ENCODE data around the gene ECHS1. TPM values are rescaled to one million over a fixed set of nuclear protein-coding genes. Genes with fewer than 3 reads are reported as not detected.

The ECHS1 gene
- total and polyA plus RNA-seq, 10 of the 15 experiments (the other 5 are each of a cell fraction or from before 2014, with no cell fraction given), result 32.7 to 164 (median 62.4) TPM

- H3K27ac ChIP-seq (ENCODE audit: control insufficient read depth, insufficient read depth), result no peak overlapping the region
- CTCF ChIA-PET, result no interaction called here
- WGBS (ENCODE audit: insufficient coverage, insufficient replicate concordance, low lambda C conversion rate, missing lambda C conversion rate), result 98% methylated on average over 9 of the region's 13 CpGs
- H4K20me1 ChIP-seq (ENCODE audit: control insufficient read depth, insufficient read depth), result no peaks in the 10 kb centered on the region
- H3K27me3 ChIP-seq (replicated peaks in 1 of 2; ENCODE audit: control insufficient read depth in 2 of 2, insufficient read depth in 2 of 2, low read length in 1 of 2), result no peaks in the 10 kb centered on the region
- no peak for ATAC-seq
- H2AFZ ChIP-seq (ENCODE audit: control insufficient read depth, low read depth, low read length), result no peak overlapping the region
- H3K9ac ChIP-seq (ENCODE audit: control insufficient read depth, insufficient read depth, low read length), result no peak overlapping the region
- RAD21 ChIA-PET (ENCODE audit: unreplicated experiment), result no interaction called here
- SMC1A ChIA-PET (ENCODE audit: uncharacterized antibody, unreplicated experiment), result no interaction called here
- FAIRE-seq, result no peak
- H3K79me2 ChIP-seq (ENCODE audit: control insufficient read depth, insufficient read depth, low read length), result no peaks in the 10 kb centered on the region; the same call in 1 of the 2 replicates
- BruUV-seq (replicated peaks), result no TSS peak
- DNase-seq (ENCODE audit: low read depth, low spot score), result no peak
- H3K9me3 ChIP-seq (replicated peaks; ENCODE audit: control insufficient read depth, insufficient read depth, low read length), result no peaks in the 10 kb centered on the region
- POLR2A ChIA-PET, result no interaction called here
- peaks cover 5 to 13% of the 10 kb centered on the region in 2 experiments for H3K36me3 ChIP-seq (ENCODE audit: control insufficient read depth in 2 of 2, insufficient read depth in 2 of 2, low read length in 1 of 2)
- H3K4me1 ChIP-seq (ENCODE audit: control insufficient read depth, insufficient read depth, low read length), result peaks cover 8% of the 10 kb centered on the region
- no peak overlapping the region for H3K4me3 ChIP-seq
- in situ Hi-C loops (cut with MboI), result no loop called here
- intact Hi-C loops (cut with micrococcal nuclease; ENCODE audit: unreplicated experiment), result no loop called here
- H3K4me2 ChIP-seq (ENCODE audit: control insufficient read depth, insufficient read depth), result no peak overlapping the region
- TF ChIP-seq SPI1 (IDR thresholded peaks at IDR 0.05; ENCODE audit: borderline replicate concordance, insufficient read depth, low read depth, low read length) (no peak), TCF12 (IDR thresholded peaks at IDR 0.05; ENCODE audit: low read depth, low read length) (no peak), IRF5 (IDR thresholded peaks at IDR 0.05; ENCODE audit: borderline replicate concordance) (no peak), HSF1 (IDR thresholded peaks at IDR 0.05; ENCODE audit: low read depth, low read length) (no peak), BHLHE40 (IDR thresholded peaks at IDR 0.05; ENCODE audit: borderline replicate concordance in 1 of 2, low read depth in 2 of 2, low read length in 1 of 2) (no peak), TCF3 (IDR thresholded peaks at IDR 0.05; ENCODE audit: borderline replicate concordance, insufficient read depth, low read depth, low read length) (no peak), ZNF384 (IDR thresholded peaks at IDR 0.05; ENCODE audit: borderline replicate concordance, low read depth, low read length) (no peak), PKNOX1 (IDR thresholded peaks at IDR 0.05) (no peak), PAX8 (IDR thresholded peaks at IDR 0.05) (no peak), CEBPZ (IDR thresholded peaks at IDR 0.05; ENCODE audit: low read depth, low read length) (no peak)
Observed at GRCh38 chr10:133366751-133367150, 6.4 kb downstream of the ECHS1 start.

Measured in GM12878 (cell line).